Measurements from ENCODE around the gene RC3H1. TPM values are rescaled to one million over a fixed set of nuclear protein-coding genes. Genes with fewer than 3 reads are reported as not detected.
"Not testable (repeated sequence)": the region's sequence is repeated elsewhere in the genome, so short reads cannot be mapped to it uniquely, and the experiment has no call there.

The RC3H1 gene
- total and polyA plus RNA-seq, 2 donors from 2014 or later = 2.5 to 40.5 TPM

DNA sequence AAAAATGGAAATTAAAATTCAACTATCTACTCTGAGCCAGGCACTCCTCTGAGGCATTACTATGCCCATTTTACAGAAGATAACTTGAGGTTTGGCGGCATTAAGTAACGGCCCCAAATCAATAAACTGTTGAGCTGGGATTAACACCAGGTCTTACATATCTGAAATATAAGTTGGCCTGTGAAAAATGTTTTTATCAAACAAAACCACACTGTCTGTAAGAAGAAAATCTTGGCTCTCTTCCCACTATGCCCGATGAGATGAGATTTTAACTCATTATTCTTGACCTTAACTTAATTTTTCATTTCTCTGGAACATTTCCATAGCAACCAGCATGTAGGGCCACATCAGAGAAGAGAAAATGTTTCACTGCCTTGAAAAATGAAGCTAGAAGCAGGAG, 21.8 kb downstream of the RC3H1 start:
- Histone ChIP-seq H3K4me3 (ENCODE audit: low read length in 3 of 3) (no peak overlapping the region), H3K9me3 (ENCODE audit: control insufficient read depth in 2 of 3, insufficient read depth in 1 of 3, low read length in 3 of 3) (no peaks in the 10 kb centered on the region), H3K4me1 (ENCODE audit: control insufficient read depth in 2 of 3, insufficient read depth in 2 of 3, low read depth in 1 of 3, low read length in 3 of 3) (peaks cover 0 to 5% (median 0%) of the 10 kb centered on the region in 3 donors), H3K9ac (ENCODE audit: low read length in 3 of 3) (no peak overlapping the region), H3K27ac (ENCODE audit: low read depth in 2 of 2, low read length in 2 of 2) (no peak overlapping the region), H3K27me3 (ENCODE audit: control insufficient read depth, insufficient read depth, low read length) (no peaks in the 10 kb centered on the region), H3K36me3 (ENCODE audit: control insufficient read depth in 2 of 3, insufficient read depth in 3 of 3, low read length in 3 of 3) (no peaks in the 10 kb centered on the region)
- no peak for DNase-seq
- TF ChIP-seq, protein P1, sequence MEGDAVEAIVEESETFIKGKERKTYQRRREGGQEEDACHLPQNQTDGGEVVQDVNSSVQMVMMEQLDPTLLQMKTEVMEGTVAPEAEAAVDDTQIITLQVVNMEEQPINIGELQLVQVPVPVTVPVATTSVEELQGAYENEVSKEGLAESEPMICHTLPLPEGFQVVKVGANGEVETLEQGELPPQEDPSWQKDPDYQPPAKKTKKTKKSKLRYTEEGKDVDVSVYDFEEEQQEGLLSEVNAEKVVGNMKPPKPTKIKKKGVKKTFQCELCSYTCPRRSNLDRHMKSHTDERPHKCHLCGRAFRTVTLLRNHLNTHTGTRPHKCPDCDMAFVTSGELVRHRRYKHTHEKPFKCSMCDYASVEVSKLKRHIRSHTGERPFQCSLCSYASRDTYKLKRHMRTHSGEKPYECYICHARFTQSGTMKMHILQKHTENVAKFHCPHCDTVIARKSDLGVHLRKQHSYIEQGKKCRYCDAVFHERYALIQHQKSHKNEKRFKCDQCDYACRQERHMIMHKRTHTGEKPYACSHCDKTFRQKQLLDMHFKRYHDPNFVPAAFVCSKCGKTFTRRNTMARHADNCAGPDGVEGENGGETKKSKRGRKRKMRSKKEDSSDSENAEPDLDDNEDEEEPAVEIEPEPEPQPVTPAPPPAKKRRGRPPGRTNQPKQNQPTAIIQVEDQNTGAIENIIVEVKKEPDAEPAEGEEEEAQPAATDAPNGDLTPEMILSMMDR (IDR thresholded peaks at IDR 0.05; ENCODE audit: borderline replicate concordance, extremely low read depth, insufficient read depth) = no peak
- intact Hi-C loops (cut with DNase I) = no loop called here
- FAIRE-seq = no peak

DNA sequence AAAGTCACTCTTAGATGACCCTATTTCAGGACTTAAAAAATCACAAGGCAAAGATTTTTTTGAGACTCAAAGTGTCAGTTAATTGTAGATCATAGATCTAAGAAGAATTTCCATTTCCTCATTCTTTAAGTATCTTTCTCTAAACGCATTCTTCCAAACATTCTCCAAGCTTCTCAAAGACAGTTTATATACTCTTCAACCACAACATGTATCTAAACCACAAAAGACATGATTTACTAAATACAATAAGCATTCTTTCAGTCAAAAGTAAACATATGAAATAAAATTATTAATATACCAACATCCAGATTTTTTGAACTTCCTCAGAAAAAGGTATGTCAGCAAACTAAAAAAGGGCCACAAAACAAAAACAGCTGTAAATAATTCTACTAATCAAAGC, 24.4 kb downstream of the RC3H1 start:
- Histone ChIP-seq H3K36me3 (ENCODE audit: control insufficient read depth in 2 of 3, insufficient read depth in 3 of 3, low read length in 3 of 3) (peaks cover 0 to under 1% (median under 1%) of the 10 kb centered on the region in 3 donors), H3K27ac (ENCODE audit: low read depth in 2 of 2, low read length in 2 of 2) (no peak overlapping the region), H3K9me3 (ENCODE audit: control insufficient read depth in 2 of 3, insufficient read depth in 1 of 3, low read length in 3 of 3) (no peaks in the 10 kb centered on the region), H3K4me3 (ENCODE audit: low read length in 3 of 3) (no peak overlapping the region), H3K4me1 (ENCODE audit: control insufficient read depth in 2 of 3, insufficient read depth in 2 of 3, low read depth in 1 of 3, low read length in 3 of 3) (peaks cover 0 to 5% (median 0%) of the 10 kb centered on the region in 3 donors), H3K27me3 (ENCODE audit: control insufficient read depth, insufficient read depth, low read length) (no peaks in the 10 kb centered on the region), H3K9ac (ENCODE audit: low read length in 3 of 3) (no peak overlapping the region)
- DNase-seq (no peak), FAIRE-seq (no peak)
- TF ChIP-seq, protein P1 (IDR thresholded peaks at IDR 0.05; ENCODE audit: borderline replicate concordance, extremely low read depth, insufficient read depth) = no peak
- intact Hi-C loops (cut with DNase I) = no loop called here

GRCh38 chr1:173996995-173997394, 25.2 kb downstream of the RC3H1 start:
- peaks cover 3 to 8% (median 4%) of the 10 kb centered on the region in 3 donors for H3K36me3 ChIP-seq (ENCODE audit: control insufficient read depth in 2 of 3, insufficient read depth in 3 of 3, low read length in 3 of 3)
- H3K27me3 ChIP-seq (ENCODE audit: control insufficient read depth, insufficient read depth, low read length) = no peaks in the 10 kb centered on the region
- TF ChIP-seq, protein P1 (IDR thresholded peaks at IDR 0.05; ENCODE audit: borderline replicate concordance, extremely low read depth, insufficient read depth) = no peak
- no peak overlapping the region for H3K9ac ChIP-seq (ENCODE audit: low read length in 3 of 3)
- DNase-seq = no peak
- H3K4me1 ChIP-seq (ENCODE audit: control insufficient read depth in 2 of 3, insufficient read depth in 2 of 3, low read depth in 1 of 3, low read length in 3 of 3) = peaks cover 0 to 5% (median 0%) of the 10 kb centered on the region in 3 donors
- intact Hi-C loops (cut with DNase I) = no loop called here
- no peaks in the 10 kb centered on the region for H3K9me3 ChIP-seq (ENCODE audit: control insufficient read depth in 2 of 3, insufficient read depth in 1 of 3, low read length in 3 of 3)
- H3K4me3 ChIP-seq (ENCODE audit: low read length in 3 of 3) = no peak overlapping the region
- no peak for FAIRE-seq
- no peak overlapping the region for H3K27ac ChIP-seq (ENCODE audit: low read depth in 2 of 2, low read length in 2 of 2)

- no peak for FAIRE-seq
- no peak overlapping the region for H3K9ac ChIP-seq (ENCODE audit: low read length in 3 of 3)
- TF ChIP-seq, protein P1 (IDR thresholded peaks at IDR 0.05; ENCODE audit: borderline replicate concordance, extremely low read depth, insufficient read depth) = no peak
- intact Hi-C loops (cut with DNase I) = no loop called here
- no peak for DNase-seq
- H3K4me1 ChIP-seq (ENCODE audit: control insufficient read depth in 2 of 3, insufficient read depth in 2 of 3, low read depth in 1 of 3, low read length in 3 of 3) = peaks cover 0 to 5% (median 0%) of the 10 kb centered on the region in 3 donors
- H3K27ac ChIP-seq (ENCODE audit: low read depth in 2 of 2, low read length in 2 of 2) = no peak overlapping the region
- no peaks in the 10 kb centered on the region for H3K9me3 ChIP-seq (ENCODE audit: control insufficient read depth in 2 of 3, insufficient read depth in 1 of 3, low read length in 3 of 3)
- no peak overlapping the region for H3K4me3 ChIP-seq (ENCODE audit: low read length in 3 of 3)
- no peaks in the 10 kb centered on the region for H3K27me3 ChIP-seq (ENCODE audit: control insufficient read depth, insufficient read depth, low read length)
- H3K36me3 ChIP-seq (ENCODE audit: control insufficient read depth in 2 of 3, insufficient read depth in 3 of 3, low read length in 3 of 3) = peaks cover 3 to 18% (median 7%) of the 10 kb centered on the region in 3 donors
These were observed 26.7 kb downstream of the RC3H1 start for GRCh38 chr1:173995475-173995874.

- H3K27ac ChIP-seq (ENCODE audit: low read depth in 2 of 2, low read length in 2 of 2); H3K9me3 ChIP-seq (ENCODE audit: control insufficient read depth in 2 of 3, insufficient read depth in 1 of 3, low read length in 3 of 3); H3K4me1 ChIP-seq (ENCODE audit: control insufficient read depth in 2 of 3, insufficient read depth in 2 of 3, low read depth in 1 of 3, low read length in 3 of 3); H3K9ac ChIP-seq (ENCODE audit: low read length in 3 of 3); DNase-seq; H3K27me3 ChIP-seq (ENCODE audit: control insufficient read depth, insufficient read depth, low read length); H3K4me3 ChIP-seq (ENCODE audit: low read length in 3 of 3); intact Hi-C loops (cut with DNase I); FAIRE-seq: not testable (repeated sequence)
- H3K36me3 ChIP-seq (ENCODE audit: control insufficient read depth in 2 of 3, insufficient read depth in 3 of 3, low read length in 3 of 3) = peaks cover 5 to 18% (median 7%) of the 10 kb centered on the region in 3 donors
These were observed 28.2 kb downstream of the RC3H1 start for GRCh38 chr1:173993948-173994347.

Data from kidney (tissue), 14 donors.